K562 (cell line): Measurements from ENCODE around the gene TEX30. TPM values are rescaled to one million over a fixed set of nuclear protein-coding genes. Genes with fewer than 3 reads are reported as not detected.
A peak's percentile ranks its signal among the peaks of the same experiment; 100 is the strongest.

Source experiments
- CTBP1 ChIP-seq: fragments of 450-650 bp; IDR thresholded peaks from 2 replicates; pipeline ENCODE4 v1.6.1; 2016; ENCODE audit warnings: borderline replicate concordance
- GTF2F1 ChIP-seq: IDR thresholded peaks from 2 replicates; pipeline ENCODE4 v1.6.1; 2011; ENCODE audit warnings: low read depth, low read length, improper control_type of control experiment
- JUN ChIP-seq, 2 experiments: sonication (generic) in 1 of 2; formaldehyde crosslinking in 1 of 2; IDR thresholded peaks; 2 replicates each; pipeline versions ENCODE4 v1.6.1 to v1.8.0; 2012 to 2022; ENCODE audit warnings: borderline replicate concordance in 2 of 2, mild to moderate bottlenecking in 2 of 2, improper control_type of control experiment in 1 of 2, low read depth in 1 of 2, low read length in 1 of 2, missing genetic modification reagents in 1 of 2
- KAT7 ChIP-seq: sonication (generic); formaldehyde crosslinking; IDR thresholded peaks from 2 replicates; pipeline ENCODE4 v1.8.0; 2022; ENCODE audit warnings: missing genetic modification reagents, mild to moderate bottlenecking, borderline replicate concordance
- KDM1A ChIP-seq, 2 experiments: fragments of 450-650 bp; IDR thresholded peaks; 2 replicates each; pipeline ENCODE4 v1.6.1; 2016; ENCODE audit warnings: mild to moderate bottlenecking in 2 of 2
- NBN ChIP-seq: fragments of 450-650 bp; IDR thresholded peaks from 2 replicates; pipeline ENCODE4 v1.6.1; 2016; ENCODE audit warnings: low read depth, mild to moderate bottlenecking
- NFYB ChIP-seq: IDR thresholded peaks from 2 replicates; pipeline ENCODE4 v1.6.1; 2011; ENCODE audit warnings: mild to moderate bottlenecking, moderate library complexity; ENCODE audit not compliant: insufficient read length; ENCODE audit errors: extremely low read depth
- POLR2AphosphoS5 ChIP-seq: IDR thresholded peaks from 2 replicates; pipeline ENCODE4 v1.6.1; 2011; ENCODE audit warnings: mild to moderate bottlenecking, low read depth, low read length, moderate library complexity; ENCODE audit not compliant: control insufficient read depth, insufficient read depth
- RNF2 ChIP-seq: sonication (generic); IDR thresholded peaks from 2 replicates; pipeline ENCODE4 v1.6.1; 2016
- SUPT5H ChIP-seq: fragments of 450-650 bp; IDR thresholded peaks from 2 replicates; pipeline ENCODE4 v1.6.1; 2016
- TAF15 ChIP-seq: fragments of 200-400 bp; formaldehyde crosslinking; IDR thresholded peaks from 2 replicates; pipeline ENCODE4 v1.6.1; 2017; ENCODE audit warnings: mild to moderate bottlenecking, low read depth, low read length, moderate library complexity
- ZFPM2 ChIP-seq: fragments of 250-450 bp; sonication (Bioruptor Pico); IDR thresholded peaks from 2 replicates; pipeline ENCODE4 v1.5.1; 2022; ENCODE audit warnings: mild to moderate bottlenecking
- ZNF23 ChIP-seq: fragments of 250-450 bp; sonication (Bioruptor Pico); IDR thresholded peaks from 2 replicates; pipeline ENCODE4 v1.4.0; 2020; ENCODE audit warnings: mild to moderate bottlenecking
- ZNF639 ChIP-seq, 2 experiments: fragments of 200-800 bp in 1 of 2; sonication (Bioruptor generic) in 1 of 2; sonication (generic) in 1 of 2; formaldehyde crosslinking in 1 of 2; IDR thresholded peaks in 1 of 2; conservative IDR thresholded peaks in 1 of 2; 2 replicates each; pipeline versions ENCODE4 v1.5.0 to v1.6.1; 2016 to 2020; ENCODE audit warnings: missing compliant biosample characterization in 1 of 2, missing genetic modification characterization in 1 of 2, missing genetic modification reagents in 1 of 2
- ZNF699 ChIP-seq: fragments of 250-450 bp; sonication (Bioruptor Pico); IDR thresholded peaks from 2 replicates; pipeline ENCODE4 v1.8.0; 2021; ENCODE audit warnings: mild to moderate bottlenecking, moderate library complexity; ENCODE audit not compliant: insufficient replicate concordance
- ZNF785 ChIP-seq: fragments of 250-450 bp; sonication (Bioruptor Pico); IDR thresholded peaks from 2 replicates; pipeline ENCODE4 v1.4.0; 2020; ENCODE audit warnings: mild to moderate bottlenecking
- polyA plus RNA-seq, 8 experiments: library from polyadenylated mRNA; depleted of rRNA in 4 of 8; stranded (reverse) in 5 of 8; unstranded in 3 of 8; fragments of >200 nt; fragmentation: Nextera tagmentation in 2 of 8; fragmentation: Illumina TruSeq in 1 of 8; extraction: Ambion mirVana in 2 of 8; extraction: Trizol in 1 of 8; gene quantifications; 2 replicates each; pipeline versions ENCODE4 v1.2.1 to v1.2.3, GENCODE V29; 2011 to 2014; ENCODE audit warnings: inconsistent platforms in 1 of 8, missing spikeins in 1 of 8
- total RNA-seq, 7 experiments: library from RNA; depleted of rRNA in 6 of 7; stranded (reverse); fragments of >200 nt in 6 of 7; fragmentation: Illumina TruSeq in 2 of 7; extraction: Trizol in 2 of 7; gene quantifications; 2 replicates each; pipeline versions ENCODE4 v1.2.1 to v1.2.3, GENCODE V29; 2011 to 2021; ENCODE audit warnings: low replicate concordance in 1 of 7
- TF ChIP-seq, protein P1 (sequence below): sonication (generic); formaldehyde crosslinking; IDR thresholded peaks from 2 replicates; pipeline ENCODE4 v1.9.0; 2022; ENCODE audit warnings: mild to moderate bottlenecking, missing genetic modification reagents
- TF ChIP-seq, protein P2 (sequence below): sonication (generic); formaldehyde crosslinking; IDR thresholded peaks from 2 replicates; pipeline ENCODE4 v1.8.0; 2023; ENCODE audit warnings: mild to moderate bottlenecking, missing genetic modification reagents
- TF ChIP-seq, protein P3 (sequence below): fragments of 250-450 bp; sonication (Bioruptor Pico); IDR thresholded peaks from 2 replicates; pipeline ENCODE4 v1.8.0; 2021; ENCODE audit warnings: moderate library complexity, mild to moderate bottlenecking, inconsistent platforms

The TEX30 gene
- total and polyA plus RNA-seq, 9 of the 15 experiments (the other 6 are each of a cell fraction or from before 2014, with no cell fraction given), result 24.1 to 143 (median 37.3) TPM

DNA sequence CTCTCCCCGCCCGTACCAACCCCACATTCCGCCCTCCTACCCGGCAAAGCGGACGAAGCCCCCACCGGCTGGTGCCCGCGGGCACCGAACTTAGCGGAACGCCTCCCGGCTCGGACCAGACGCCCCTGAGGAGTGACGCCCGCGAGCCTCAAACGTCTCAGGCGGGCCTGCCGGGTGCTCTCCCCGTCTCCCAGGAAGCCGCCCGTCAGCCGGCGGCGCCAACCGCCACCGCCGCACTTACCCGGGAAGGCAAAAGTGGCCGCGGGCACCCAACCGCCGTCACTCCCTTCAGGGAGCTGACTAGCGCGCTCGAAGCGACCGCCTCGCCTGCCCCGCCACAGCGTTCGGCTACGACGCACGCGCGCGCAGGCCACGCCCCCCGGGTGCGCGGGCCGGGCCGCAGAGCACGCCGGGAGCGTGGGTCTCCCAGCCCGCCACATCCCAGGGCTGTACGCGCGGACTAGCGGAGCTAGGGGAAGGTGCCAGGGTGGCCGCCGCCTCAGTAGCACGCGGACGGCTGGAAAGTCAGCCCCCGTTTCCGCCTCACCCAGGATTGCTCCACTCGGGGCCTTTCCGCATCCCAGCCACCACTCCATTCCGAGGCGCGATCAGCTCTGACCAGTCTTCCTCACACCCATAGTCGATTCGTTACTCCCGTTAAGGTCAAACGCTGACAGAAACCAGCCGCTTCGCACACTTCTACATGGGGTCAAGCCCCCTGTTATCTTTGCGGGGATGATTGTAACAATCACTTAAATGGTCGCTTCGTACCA, at the start of gene TEX30 (continued):
- TF ChIP-seq ZNF23 (CRISPR knock-in tag) (no peak), RNF2 (peak; percentile 80), CTBP1 (peak; percentile 77), ZNF639 (CRISPR knock-in tag; conservative IDR thresholded peaks at IDR 0.05 in 1 of 2, IDR thresholded peaks at IDR 0.05 in 1 of 2) (peak in 1 of 2 experiments; percentile 69; a peak in 1 of 4 replicates), NBN (no peak), TAF15 (no peak), NFYB (no peak), JUN (IDR thresholded peaks at IDR 0.05; ENCODE audit: borderline replicate concordance, low read depth, low read length) (no peak), JUN (CRISPR knock-in tag; IDR thresholded peaks at IDR 0.05; ENCODE audit: borderline replicate concordance) (0 out of 2 replicates have a peak, but pooled peaks have one; percentile 35), POLR2AphosphoS5 (peak; percentile 76), KDM1A (IDR thresholded peaks at IDR 0.05) (no peak), ZNF785 (CRISPR knock-in tag) (no peak), GTF2F1 (no peak), ZFPM2 (CRISPR knock-in tag) (no peak), ZNF699 (CRISPR knock-in tag) (no peak), KAT7 (peak; percentile 65; the same call in 1 of the 2 replicates), SUPT5H (peak; percentile 77)
- TF ChIP-seq, protein P1, sequence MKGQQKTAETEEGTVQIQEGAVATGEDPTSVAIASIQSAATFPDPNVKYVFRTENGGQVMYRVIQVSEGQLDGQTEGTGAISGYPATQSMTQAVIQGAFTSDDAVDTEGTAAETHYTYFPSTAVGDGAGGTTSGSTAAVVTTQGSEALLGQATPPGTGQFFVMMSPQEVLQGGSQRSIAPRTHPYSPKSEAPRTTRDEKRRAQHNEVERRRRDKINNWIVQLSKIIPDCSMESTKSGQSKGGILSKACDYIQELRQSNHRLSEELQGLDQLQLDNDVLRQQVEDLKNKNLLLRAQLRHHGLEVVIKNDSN (CRISPR knock-in tag), result no peak
- TF ChIP-seq, protein P2, sequence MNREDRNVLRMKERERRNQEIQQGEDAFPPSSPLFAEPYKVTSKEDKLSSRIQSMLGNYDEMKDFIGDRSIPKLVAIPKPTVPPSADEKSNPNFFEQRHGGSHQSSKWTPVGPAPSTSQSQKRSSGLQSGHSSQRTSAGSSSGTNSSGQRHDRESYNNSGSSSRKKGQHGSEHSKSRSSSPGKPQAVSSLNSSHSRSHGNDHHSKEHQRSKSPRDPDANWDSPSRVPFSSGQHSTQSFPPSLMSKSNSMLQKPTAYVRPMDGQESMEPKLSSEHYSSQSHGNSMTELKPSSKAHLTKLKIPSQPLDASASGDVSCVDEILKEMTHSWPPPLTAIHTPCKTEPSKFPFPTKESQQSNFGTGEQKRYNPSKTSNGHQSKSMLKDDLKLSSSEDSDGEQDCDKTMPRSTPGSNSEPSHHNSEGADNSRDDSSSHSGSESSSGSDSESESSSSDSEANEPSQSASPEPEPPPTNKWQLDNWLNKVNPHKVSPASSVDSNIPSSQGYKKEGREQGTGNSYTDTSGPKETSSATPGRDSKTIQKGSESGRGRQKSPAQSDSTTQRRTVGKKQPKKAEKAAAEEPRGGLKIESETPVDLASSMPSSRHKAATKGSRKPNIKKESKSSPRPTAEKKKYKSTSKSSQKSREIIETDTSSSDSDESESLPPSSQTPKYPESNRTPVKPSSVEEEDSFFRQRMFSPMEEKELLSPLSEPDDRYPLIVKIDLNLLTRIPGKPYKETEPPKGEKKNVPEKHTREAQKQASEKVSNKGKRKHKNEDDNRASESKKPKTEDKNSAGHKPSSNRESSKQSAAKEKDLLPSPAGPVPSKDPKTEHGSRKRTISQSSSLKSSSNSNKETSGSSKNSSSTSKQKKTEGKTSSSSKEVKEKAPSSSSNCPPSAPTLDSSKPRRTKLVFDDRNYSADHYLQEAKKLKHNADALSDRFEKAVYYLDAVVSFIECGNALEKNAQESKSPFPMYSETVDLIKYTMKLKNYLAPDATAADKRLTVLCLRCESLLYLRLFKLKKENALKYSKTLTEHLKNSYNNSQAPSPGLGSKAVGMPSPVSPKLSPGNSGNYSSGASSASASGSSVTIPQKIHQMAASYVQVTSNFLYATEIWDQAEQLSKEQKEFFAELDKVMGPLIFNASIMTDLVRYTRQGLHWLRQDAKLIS (CRISPR knock-in tag), result no peak
- TF ChIP-seq, protein P3, sequence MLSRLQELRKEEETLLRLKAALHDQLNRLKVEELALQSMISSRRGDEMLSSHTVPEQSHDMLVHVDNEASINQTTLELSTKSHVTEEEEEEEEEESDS (CRISPR knock-in tag), result no peak
